ENCODE results near the gene FZD10.

- TF ChIP-seq EP300 (IDR thresholded peaks at IDR 0.05), result no peak
- TF ChIP-seq POLR2AphosphoS5 (IDR thresholded peaks at IDR 0.05), result no peak
- no peak for TF ChIP-seq POLR2A (IDR thresholded peaks at IDR 0.05)
- no peak for TF ChIP-seq CTCF (IDR thresholded peaks at IDR 0.05)
Observed at GRCh38 chr12:130156652-130157275, 5.5 kb upstream of the FZD10 start.

Data from upper lobe of left lung (tissue), 4 donors.